ENCODE data around the gene CLVS2. TPM values are rescaled to one million over a fixed set of nuclear protein-coding genes. Genes with fewer than 3 reads are reported as not detected.

CLVS2 gene
- total RNA-seq, 1 experiment from 2014 or later = 0.94 TPM

Other genes starting within 250 kb of the CLVS2 start
- 0.11 and 0.28 TPM in 2 replicates for gene FABP7, start 216.5 kb upstream of the CLVS2 start, total RNA-seq (2014; rRNA removed; shearing (Covaris generic))
- 0.89 and 1.8 TPM in 2 replicates for gene SMPDL3A, start 207.0 kb upstream of the CLVS2 start, total RNA-seq (2014; rRNA removed; shearing (Covaris generic))